NCI-H187 treated with DMSO at 0.1 percent for 48 hours (cell line): Measurements from ENCODE around the gene TLL1.

Source experiments
- DNase-seq: peaks from one replicate; lab custom pipeline; 2025; lab: John Stamatoyannopoulos, UW

Gene TLL1

GRCh38 chr4:165971933-165972332 lies 98.9 kb downstream of the TLL1 start:
- DNase-seq = no peak

DNA sequence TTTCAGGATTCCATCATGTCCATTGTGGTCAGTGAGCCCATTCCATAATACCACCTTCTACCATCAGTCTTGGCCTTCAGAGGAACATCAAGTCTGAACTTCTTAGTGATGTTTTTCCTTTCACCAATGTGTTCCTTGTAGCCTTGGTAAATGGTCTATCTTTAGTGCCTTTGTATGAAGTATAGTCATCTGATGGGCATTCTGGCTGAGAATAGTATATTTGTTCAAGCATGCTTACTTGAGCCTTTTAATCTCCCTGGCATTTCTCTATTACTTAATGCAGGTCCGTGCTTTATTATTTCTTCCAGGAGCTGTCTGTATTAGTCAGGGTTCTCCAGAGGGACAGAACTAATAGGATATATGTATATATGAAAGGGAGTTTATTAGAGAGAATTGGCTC lies 99.7 kb downstream of the TLL1 start:
- DNase-seq = no peak

DNA sequence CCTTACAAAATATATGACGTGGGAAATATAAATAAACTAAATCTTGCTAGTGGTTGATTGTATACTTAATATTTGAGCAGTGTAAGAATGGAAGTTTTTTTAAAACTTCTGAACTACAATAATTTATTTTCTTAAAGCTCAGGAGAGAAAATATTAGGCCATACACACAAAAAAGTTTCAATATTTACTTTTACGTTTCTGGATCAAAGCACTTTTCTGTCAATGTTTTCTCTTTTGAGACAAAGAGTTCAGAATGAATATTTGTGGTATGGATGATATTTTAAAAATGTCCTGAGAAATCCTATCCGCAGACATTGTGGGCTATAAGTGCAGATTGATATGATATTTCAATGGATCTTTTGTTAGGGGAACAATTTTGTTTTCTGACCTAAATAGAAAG lies 109.9 kb downstream of the TLL1 start:
- no peak for DNase-seq

GRCh38 chr4:165986956-165987698 lies 114.1 kb downstream of the TLL1 start:
- DNase-seq = no peak

DNA sequence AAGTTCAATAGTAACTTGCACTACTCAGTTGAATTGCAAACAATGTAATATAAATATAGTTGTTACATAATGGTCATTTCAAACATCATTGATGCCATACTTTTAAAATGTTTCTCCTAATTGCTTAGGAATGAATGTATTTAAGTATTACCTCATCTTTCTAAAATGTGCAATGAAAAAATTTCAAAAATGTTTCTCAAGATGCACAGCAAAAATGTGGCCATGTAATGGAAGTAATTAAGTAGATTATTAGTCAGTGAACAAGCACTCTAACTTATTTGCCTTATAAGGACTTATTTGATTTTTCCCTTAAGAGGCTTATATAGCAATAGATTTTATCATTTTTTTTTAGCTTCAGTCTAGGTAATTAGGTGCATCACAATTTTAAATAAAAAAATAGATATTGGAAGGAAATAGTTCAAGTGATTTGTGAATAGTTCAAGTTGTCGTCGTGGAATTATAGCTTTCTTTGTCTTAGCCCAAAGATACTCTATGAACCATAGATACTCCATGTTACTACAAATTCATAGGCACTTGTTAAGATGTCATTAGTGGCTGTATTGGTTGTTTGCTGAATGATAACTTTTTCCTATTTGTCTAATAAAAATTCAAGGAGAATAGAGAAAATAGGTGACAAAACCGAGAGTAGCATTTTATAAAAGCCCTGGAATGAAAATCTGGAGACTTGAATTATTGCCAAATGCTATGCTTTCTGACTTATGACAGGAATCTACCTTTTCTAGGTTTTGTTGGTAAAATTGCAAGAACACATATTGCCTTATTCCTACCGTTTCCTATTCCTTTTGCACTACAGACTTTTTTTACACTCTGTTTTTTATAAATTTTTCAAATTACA lies 118.5 kb downstream of the TLL1 start:
- DNase-seq = no peak

GRCh38 chr4:165992283-165992682 lies 119.2 kb downstream of the TLL1 start:
- no peak for DNase-seq

GRCh38 chr4:165994701-165995100 lies 121.7 kb downstream of the TLL1 start:
- DNase-seq = no peak

GRCh38 chr4:166003811-166004210 lies 130.8 kb downstream of the TLL1 start:
- no peak for DNase-seq

- no peak for DNase-seq
These were observed 133.2 kb downstream of the TLL1 start for GRCh38 chr4:166006217-166006616.

- no peak for DNase-seq
These were observed 135.5 kb downstream of the TLL1 start for GRCh38 chr4:166008510-166008909.

DNA sequence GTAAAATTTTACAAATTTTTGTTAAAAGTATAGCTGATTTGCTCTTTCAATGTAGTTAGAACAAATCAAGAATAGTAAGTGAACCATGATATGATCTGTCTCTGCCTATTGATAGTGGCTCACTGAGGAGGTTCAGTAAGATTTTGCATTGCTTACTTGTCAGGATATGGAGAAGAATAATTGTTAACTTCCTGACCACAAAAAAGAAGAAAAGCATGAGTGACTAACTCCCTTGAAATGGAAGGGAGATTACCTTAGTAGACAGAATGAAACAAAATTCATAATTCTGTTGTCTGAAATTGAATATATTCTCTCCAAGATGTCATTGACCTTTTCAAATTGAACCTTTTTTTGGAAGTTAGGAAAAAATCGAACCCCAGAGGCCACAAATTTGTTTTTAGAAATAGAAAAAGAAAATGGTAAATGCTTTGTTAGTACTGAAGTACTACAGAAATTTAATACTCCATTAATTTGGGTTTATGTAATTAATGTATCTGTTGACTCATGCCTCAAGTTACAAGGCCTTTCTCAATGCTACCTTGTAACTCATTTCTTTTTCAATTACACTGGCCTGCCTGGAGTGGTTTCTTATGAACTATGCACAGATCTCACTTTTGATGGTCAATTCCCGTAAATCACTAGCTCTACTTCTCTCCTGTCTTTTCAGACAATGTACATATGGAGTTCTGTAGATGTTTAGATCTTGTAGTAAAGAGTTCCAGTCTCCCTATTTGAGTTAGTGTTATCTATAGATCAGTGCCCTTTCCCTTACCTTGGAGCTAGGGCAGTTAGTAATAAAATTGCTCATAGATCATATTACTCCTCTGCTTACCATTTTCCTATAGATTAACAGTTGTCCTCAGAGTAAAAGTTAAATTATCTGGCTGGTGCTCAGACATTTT lies 139.3 kb downstream of the TLL1 start:
- no peak for DNase-seq

GRCh38 chr4:166014411-166014810 lies 141.4 kb downstream of the TLL1 start:
- DNase-seq = no peak

DNA sequence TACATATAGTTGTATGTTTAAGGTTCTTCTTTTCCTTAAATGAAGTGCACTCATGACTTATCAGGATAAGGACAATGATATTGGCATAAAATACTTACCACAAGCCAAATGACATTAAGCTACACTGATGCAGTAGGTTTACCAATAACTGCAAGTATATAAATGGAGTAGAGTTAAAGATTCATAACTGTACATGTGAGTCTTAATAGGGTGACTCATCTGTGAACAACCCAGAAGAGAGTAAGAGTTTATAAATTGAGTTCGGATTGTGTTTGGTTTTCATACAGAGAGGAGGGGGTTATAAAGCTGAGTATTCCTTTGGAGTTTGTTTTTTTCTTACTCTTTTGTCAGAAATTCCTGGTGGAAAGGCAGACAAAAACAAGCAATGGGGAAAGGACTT lies 144.8 kb downstream of the TLL1 start:
- no peak for DNase-seq

DNA sequence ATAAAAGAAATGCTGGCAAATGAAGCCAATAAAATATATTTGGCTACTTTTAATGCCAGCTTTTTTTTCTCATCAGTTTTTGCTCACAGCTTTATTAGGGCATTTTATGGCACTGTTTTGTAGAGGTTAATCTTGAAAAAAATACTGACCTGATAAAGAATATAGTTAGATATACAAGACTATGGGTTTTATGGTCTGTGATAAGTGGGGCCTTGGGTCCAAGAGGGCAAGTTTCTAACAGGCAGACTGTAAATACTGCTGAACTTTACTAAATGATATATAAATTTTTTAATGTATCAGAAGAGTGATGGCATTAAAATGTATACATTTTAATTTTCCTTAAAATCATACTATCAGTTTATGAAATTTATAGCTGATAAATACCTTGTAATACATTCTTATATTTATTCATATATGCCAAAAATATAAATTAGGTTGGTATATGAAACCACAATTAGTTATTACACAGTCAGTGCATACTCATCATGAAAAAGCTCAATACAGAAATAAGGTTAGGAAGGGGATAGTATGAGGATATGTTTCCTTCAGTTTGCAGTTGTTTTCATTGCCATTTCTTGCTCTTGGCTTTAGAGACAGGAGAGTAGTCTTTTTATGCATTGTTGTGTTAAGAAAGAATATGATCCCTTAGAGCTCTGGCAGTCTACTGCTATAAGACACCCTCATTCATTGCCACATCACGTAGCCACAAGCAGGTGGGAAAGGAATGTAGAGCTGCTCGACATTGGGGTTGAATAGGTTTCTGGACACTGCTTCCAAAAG lies 146.6 kb downstream of the TLL1 start:
- no peak for DNase-seq

DNA sequence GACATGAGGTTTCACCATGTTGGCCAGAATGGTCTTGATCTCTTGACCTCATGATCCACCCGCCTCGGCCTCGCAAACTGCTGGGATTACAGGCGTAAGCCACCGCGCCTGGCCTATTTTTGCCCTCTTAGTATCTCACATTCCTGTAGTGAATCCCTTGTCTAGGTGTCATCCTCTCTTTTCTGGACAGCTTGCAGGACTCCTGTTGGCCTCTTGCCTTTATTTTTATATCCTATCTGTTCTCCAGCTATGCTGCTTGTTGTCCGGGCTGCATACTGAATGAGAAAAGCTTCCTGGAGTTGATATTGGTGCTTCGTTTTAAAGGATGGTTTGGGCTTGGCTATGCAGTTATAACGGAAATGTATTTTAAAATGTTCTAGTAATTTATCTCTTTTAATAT lies 148.6 kb downstream of the TLL1 start:
- DNase-seq = no peak

GRCh38 chr4:166034965-166035364 lies 161.9 kb downstream of the TLL1 start:
- DNase-seq = no peak

- no peak for DNase-seq
These were observed 166.8 kb downstream of the TLL1 start for GRCh38 chr4:166039822-166040221.

- DNase-seq = no peak
These were observed 169.5 kb downstream of the TLL1 start for GRCh38 chr4:166042510-166043055.

GRCh38 chr4:166043801-166044200 lies 170.8 kb downstream of the TLL1 start:
- no peak for DNase-seq

DNA sequence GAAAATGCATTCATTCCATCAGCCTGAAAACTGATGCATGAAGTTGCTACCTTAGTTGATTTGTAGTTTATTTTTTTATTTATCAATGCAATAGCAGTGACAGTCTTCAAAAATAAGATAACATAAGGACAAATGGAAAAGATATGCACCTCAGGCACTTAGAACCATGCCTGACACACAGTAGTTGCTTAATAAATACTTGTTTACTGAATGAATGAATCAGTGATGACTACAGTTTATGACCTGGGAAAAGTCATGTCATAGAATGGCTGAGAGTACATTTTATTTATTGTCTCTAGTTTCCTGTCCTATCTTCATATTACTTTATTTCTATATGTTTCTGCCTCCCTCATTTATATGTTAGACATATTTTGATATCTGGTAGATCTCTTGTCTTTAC lies 171.8 kb downstream of the TLL1 start:
- DNase-seq = no peak

DNA sequence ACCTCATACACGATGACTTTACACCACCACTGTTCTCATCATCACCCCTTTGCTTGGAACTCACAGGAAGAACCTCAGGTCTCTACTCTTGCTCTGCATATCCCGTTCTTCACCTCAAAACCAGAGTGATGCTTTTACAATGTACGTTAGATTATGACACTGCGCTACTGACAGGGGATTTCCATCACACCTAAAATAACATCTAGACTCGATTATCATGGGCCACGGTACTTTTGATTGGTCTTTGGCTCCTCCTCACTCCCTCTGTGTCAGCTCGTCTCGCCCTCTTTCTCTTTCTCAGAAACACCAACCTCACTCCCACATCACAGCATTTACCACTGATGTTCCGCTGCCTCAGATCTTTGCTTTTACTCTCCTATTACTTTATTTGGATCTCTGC lies 172.4 kb downstream of the TLL1 start:
- DNase-seq = no peak
